T-helper 1 cell (primary cell): ENCODE measurements around the gene SUSD4.

Experiments
- DNase-seq, 5 donors: peaks; one replicate each; pipeline ENCODE4 v3.0.0-alpha.2; 2012 to 2020

Gene SUSD4

GRCh38 chr1:223358826-223359225 lies 5.2 kb downstream of the SUSD4 start:
- no peak for DNase-seq

- DNase-seq = no peak
Observed at GRCh38 chr1:223355699-223356098, 8.3 kb downstream of the SUSD4 start.

- no peak for DNase-seq
Observed at GRCh38 chr1:223353939-223354338, 10.0 kb downstream of the SUSD4 start.

GRCh38 chr1:223352944-223353343 lies 11.0 kb downstream of the SUSD4 start:
- no peak for DNase-seq

- DNase-seq = no peak
Observed at GRCh38 chr1:223350361-223350908, 13.5 kb downstream of the SUSD4 start.

- no peak for DNase-seq
Observed at GRCh38 chr1:223349241-223349640, 14.7 kb downstream of the SUSD4 start.

- DNase-seq = no peak
Observed at GRCh38 chr1:223348439-223348838, 15.5 kb downstream of the SUSD4 start.

- no peak for DNase-seq
Observed at GRCh38 chr1:223347583-223347982, 16.4 kb downstream of the SUSD4 start.

GRCh38 chr1:223346311-223346710 lies 17.7 kb downstream of the SUSD4 start:
- DNase-seq = no peak

- DNase-seq = no peak
Observed at GRCh38 chr1:223345720-223346119, 18.3 kb downstream of the SUSD4 start.

- DNase-seq = no peak
Observed at GRCh38 chr1:223344491-223344890, 19.5 kb downstream of the SUSD4 start.

GRCh38 chr1:223343692-223344091 lies 20.3 kb downstream of the SUSD4 start:
- no peak for DNase-seq

- DNase-seq = no peak
Observed at GRCh38 chr1:223341121-223341520, 22.9 kb downstream of the SUSD4 start.

- no peak for DNase-seq
Observed at GRCh38 chr1:223340637-223341036, 23.3 kb downstream of the SUSD4 start.

- DNase-seq = no peak
Observed at GRCh38 chr1:223339861-223340260, 24.1 kb downstream of the SUSD4 start.

- no peak for DNase-seq
Observed at GRCh38 chr1:223338811-223339746, 24.9 kb downstream of the SUSD4 start.

- no peak for DNase-seq
Observed at GRCh38 chr1:223337174-223337869, 26.7 kb downstream of the SUSD4 start.

GRCh38 chr1:223334156-223334555 lies 29.8 kb downstream of the SUSD4 start:
- DNase-seq = no peak

GRCh38 chr1:223332997-223333396 lies 31.0 kb downstream of the SUSD4 start:
- DNase-seq = no peak

GRCh38 chr1:223331929-223332328 lies 32.0 kb downstream of the SUSD4 start:
- no peak for DNase-seq

- DNase-seq = no peak
Observed at GRCh38 chr1:223331301-223331700, 32.7 kb downstream of the SUSD4 start.

- no peak for DNase-seq
Observed at GRCh38 chr1:223330466-223330865, 33.5 kb downstream of the SUSD4 start.

GRCh38 chr1:223329664-223330415 lies 34.1 kb downstream of the SUSD4 start:
- no peak for DNase-seq
